ENCODE data around the gene LMNB1.
A peak's percentile ranks its signal among the peaks of the same experiment; 100 is the strongest.
"Not testable (repeated sequence)": the region's sequence is repeated elsewhere in the genome, so short reads cannot be mapped to it uniquely, and the experiment has no call there.

The LMNB1 gene

DNA sequence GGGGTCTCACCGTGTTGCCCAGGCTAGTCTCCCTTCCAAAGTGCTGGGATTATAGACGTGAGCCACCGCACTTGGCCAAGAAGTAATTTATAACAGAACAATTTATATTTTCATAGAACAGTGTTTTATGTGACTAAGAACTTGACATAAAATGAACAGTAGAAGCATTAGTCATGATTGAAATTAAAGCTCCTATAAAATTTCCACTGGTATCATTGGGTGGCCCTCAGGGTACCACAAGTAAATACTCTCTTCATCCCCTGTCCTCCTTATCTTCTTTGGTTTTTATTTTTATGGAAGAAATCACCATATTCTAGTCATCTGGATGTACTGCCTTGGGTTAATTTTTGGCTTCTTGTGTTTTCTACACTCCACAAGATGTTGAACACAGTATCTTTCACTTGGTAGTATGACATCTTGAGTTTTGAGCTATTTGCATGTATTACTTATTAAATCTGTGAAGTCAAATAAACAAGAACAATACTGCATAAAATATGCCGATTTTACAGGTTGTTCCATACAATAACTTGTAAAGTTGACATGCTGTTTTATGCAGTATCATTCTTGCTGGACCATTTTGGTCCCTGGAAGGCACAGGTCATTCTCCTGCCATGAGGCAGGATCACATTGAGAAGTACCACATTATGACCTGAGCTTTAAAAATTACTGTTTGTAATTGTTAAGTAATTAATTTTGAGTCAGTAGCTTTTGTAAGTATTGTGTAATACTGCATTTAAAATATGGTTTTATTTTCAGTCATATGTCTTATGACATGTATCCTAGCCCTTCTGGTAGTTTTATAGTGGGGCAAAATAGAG, 24.4 kb downstream of the LMNB1 start:
- DNase-seq (ENCODE audit: insufficient read length, low spot score) (no peak), FAIRE-seq (no peak)
- no peak for TF ChIP-seq POLR2A (IDR thresholded peaks at IDR 0.05; ENCODE audit: low read depth, low read length)

DNA sequence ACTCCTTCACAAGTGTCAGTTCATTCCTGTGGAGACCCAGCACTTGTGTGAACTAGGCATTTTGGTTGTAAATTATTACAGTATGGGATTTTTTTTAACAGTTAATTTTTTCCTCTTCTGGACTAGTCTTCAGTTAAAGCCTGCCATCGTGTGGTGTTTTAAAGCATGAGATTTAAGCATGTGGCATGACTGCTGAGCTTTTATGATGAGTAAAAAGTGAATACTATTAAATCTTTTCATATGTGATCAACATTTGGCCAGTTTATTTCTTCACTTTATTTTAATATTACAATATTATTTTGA, 25.0 kb downstream of the LMNB1 start:
- DNase-seq (ENCODE audit: insufficient read length, low spot score), result no peak
- FAIRE-seq, result no peak
- no peak for TF ChIP-seq POLR2A (IDR thresholded peaks at IDR 0.05; ENCODE audit: low read depth, low read length)

DNA sequence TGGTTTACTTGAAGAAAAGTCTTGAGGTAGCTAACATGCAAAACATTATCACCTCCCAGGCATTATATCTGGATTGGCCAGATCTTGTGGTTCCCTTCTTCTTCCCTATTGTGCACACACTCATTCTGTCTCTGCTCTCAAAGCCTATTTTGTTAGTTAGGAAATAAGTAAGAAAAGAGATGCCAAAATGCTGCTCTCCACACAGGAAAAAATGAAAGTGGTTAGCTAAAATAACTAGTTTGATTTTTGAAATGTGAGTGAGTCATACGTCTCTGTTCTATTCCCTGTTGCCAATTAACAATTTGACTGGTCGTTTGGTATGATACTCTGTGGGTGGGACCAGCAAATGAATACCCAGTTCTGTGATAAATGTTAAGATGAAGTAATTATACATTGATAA, 28.1 kb downstream of the LMNB1 start:
- FAIRE-seq (no peak), DNase-seq (ENCODE audit: insufficient read length, low spot score) (no peak)
- no peak for TF ChIP-seq POLR2A (IDR thresholded peaks at IDR 0.05; ENCODE audit: low read depth, low read length)

DNA sequence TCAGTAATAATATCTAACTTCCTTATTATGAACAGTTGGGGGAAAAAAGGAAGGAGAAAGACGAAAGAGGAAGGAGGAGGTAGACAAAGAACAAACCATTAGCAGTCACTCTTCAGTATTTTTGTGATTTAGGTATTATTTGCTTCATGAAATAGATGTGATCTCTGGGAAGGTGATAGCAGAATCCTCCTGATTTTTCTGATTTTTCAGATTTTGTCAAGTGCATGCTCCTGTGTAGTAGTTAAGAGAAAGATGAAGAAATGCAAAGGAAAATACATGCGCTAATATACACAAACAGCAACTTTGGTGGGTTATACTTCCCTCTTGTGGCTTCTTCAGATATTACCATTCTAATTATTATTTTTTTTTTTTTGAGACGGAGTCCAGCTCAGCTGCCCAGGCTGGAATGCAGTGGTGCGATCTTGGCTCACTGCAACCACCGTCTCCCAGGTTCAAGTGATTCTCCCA, 31.6 kb downstream of the LMNB1 start:
- no peak for FAIRE-seq
- no peak for TF ChIP-seq POLR2A (IDR thresholded peaks at IDR 0.05; ENCODE audit: low read depth, low read length)

DNA sequence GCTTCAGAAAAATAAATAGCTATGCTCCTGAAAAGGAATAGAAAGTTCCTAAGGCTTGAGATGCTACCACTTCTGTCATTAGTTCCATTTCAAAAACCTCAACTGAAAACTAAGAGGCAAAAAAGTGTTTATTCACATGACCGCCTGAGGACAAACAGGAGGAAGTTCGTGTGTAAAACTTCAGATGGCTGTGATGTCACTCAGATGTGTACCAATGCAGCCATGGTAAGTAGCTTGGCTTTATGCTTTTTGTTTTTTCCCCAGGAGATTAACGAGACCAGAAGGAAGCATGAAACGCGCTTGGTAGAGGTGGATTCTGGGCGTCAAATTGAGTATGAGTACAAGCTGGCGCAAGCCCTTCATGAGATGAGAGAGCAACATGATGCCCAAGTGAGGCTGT, 33.0 kb downstream of the LMNB1 start:
- no peak for TF ChIP-seq POLR2A (IDR thresholded peaks at IDR 0.05; ENCODE audit: low read depth, low read length)
- FAIRE-seq (no peak), DNase-seq (ENCODE audit: insufficient read length, low spot score) (no peak)

More for the DNA sequence above, 31.6 kb downstream of the LMNB1 start:
- no peak for DNase-seq (ENCODE audit: insufficient read length, low spot score)

DNA sequence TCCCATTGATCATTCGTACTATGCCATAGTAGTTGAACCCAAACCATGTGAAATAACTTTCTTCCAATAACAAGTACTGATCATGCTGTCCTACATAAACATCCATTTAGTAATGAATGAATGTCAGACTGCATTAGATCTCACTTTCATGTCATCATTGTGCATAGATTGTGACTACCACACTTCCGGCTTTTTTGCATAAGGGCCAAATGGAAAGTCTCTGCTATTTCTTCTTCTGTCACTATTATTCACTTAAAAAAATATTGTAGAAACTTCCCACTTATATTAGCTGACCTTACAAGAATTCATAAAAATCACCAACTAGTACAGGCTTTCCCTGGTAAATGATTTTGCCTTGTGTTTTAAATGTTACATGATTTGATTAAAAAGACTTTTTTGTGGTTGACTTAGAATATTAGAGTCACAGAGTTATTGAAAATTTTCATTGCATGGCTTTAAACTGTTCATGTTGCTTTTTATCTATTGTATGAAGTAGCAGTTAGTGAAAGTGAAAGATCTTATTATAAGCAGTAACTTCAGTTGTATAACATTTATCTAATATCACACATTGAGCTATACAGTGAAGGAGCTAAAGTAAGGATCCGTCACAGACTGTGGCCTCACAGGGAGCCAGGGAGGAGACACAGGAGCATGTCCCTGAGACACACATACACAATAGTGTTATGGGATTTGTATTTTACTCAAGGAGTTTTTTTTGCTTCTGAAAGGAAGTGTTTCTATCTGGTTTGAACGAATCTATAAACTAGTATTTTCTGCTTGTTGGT, 33.9 kb downstream of the LMNB1 start:
- TF ChIP-seq POLR2A (IDR thresholded peaks at IDR 0.05; ENCODE audit: low read depth, low read length), result no peak
- DNase-seq (ENCODE audit: insufficient read length, low spot score) (no peak), FAIRE-seq (no peak)

DNA sequence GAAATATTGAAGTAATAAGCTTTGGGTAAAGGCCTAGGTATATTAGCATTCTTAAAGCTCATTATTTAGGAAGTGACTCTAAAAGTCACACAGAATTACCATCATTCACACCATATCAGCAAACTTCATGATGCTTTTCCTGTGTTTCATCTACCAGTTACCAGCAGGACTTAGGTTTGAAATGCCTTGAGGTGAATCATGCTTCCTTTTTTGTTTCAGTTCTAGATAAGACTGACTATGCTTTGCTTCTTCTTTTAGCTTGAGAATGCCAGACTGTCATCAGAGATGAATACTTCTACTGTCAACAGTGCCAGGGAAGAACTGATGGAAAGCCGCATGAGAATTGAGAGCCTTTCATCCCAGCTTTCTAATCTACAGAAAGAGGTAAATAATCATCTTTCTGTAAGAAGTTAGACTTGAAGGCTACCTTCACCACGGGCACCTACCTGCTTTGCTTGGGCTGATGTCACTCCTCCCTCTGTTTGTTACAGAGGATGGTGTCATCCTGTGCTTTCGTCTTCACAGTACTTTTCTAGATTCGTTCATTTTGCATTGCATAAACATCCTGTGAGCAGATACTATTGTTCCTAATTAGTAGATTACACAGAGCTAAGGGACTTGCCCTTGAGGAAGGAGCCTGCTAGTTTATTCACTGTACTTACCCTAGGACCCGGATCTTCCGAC, 34.7 kb downstream of the LMNB1 start:
- peak; percentile 92 for FAIRE-seq
- no peak for DNase-seq (ENCODE audit: insufficient read length, low spot score)

DNA sequence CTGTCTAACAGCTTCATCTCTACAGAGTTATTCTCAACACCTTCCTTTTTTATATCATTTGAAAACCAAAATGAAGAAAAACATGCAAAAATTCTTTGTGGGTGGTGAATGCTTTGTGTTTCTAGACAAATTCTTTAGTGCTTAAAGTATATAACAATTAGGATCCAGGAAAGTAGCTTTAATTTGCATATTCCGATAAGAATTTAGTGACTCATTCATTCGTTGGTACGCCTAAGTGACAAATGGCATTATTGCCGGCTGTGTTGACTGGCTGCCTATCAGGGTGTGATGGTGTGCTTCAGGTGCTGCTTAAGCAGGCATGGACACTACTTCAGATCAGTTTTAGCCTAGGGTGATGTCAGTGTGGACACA, 35.2 kb downstream of the LMNB1 start:
- FAIRE-seq, result no peak

More for the DNA sequence above, 34.7 kb downstream of the LMNB1 start:
- TF ChIP-seq POLR2A (IDR thresholded peaks at IDR 0.05; ENCODE audit: low read depth, low read length), result no peak

DNA sequence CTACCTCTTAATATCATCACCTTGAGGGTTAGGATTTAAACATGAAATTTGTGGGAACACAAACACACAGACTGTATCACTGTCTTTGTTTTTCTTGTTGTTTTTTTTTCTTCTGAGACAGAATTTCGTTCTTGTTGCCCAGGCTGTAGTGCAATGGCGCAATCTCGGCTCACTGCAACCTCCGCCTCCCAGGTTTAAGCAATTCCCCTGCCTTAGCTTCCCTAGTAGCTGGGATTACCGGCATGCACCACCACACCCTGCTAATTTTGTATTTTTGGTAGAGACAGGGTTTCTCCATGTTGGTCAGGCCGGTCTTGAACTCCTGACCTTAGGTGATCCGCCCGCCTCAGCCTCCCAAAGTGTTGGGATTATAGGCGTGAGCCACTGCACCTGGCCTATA, 36.9 kb downstream of the LMNB1 start:
- FAIRE-seq; DNase-seq (ENCODE audit: insufficient read length, low spot score): not testable (repeated sequence)

More for the DNA sequence above, 35.2 kb downstream of the LMNB1 start:
- DNase-seq (ENCODE audit: insufficient read length, low spot score), result no peak
- no peak for TF ChIP-seq POLR2A (IDR thresholded peaks at IDR 0.05; ENCODE audit: low read depth, low read length)

DNA sequence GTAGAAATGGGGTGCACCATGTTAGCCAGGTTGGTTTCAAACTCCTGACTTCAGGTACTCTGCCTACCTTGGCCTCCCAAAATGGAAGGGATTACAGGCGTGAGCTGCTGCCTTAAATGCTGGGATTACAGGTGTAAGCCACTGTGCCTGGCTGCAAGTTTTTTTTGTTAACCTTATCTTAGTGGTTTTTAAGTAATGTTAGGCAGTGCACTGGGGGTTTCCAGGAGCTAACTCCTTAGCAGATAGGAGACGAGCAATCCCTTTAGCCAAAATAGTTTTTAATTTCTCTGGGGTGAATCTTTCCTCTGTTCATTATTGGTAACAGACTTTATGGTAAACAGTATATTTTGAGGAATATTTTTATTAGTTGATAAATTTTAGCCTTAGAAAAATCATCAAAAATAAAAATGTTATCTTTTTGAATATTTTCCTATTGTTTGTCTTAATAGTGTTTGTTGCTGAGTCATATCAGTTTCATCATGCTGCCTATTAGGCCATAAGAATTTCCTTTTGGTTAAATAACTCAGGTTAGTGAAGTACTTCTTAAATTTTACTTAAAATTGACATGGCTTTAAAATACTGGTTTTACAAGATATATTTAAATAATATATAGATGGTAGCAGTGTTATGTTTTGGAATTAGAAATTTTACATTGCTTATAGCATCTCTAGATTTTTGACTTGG, 37.9 kb downstream of the LMNB1 start:
- TF ChIP-seq POLR2A (IDR thresholded peaks at IDR 0.05; ENCODE audit: low read depth, low read length), result no peak
- no peak for FAIRE-seq
- DNase-seq (ENCODE audit: insufficient read length, low spot score), result no peak

DNA sequence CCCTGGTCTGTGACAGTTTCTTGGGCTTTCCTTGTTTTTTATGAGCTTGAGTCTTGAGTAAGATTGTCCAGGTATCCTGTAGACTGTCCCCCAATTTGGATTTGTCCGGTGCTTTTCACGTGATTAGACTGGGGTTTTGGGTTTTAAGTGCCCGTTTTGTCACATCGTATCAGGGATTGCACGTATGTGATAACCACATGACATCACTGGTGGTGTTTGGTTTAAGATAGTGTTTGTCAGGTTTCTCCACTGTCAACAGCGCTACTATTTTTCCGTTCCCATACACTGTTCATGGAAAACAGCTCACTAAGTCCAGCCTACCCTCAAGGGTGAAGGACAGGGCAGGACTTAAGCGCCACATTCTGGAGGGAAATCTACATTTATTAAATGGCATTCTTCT, 39.7 kb downstream of the LMNB1 start:
- no peak for FAIRE-seq
- TF ChIP-seq POLR2A (IDR thresholded peaks at IDR 0.05; ENCODE audit: low read depth, low read length), result no peak
- DNase-seq (ENCODE audit: insufficient read length, low spot score), result no peak

DNA sequence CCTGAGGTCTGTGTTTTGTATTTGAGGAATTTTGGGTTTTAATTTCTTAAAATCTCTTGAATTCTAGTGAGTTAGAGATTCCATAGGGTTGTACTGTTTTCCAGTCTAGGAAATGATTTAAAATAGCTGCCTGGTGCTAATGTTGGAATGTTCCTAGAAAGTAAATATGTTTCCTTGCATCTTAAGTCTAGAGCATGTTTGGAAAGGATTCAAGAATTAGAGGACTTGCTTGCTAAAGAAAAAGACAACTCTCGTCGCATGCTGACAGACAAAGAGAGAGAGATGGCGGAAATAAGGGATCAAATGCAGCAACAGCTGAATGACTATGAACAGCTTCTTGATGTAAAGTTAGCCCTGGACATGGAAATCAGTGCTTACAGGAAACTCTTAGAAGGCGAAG, 41.8 kb downstream of the LMNB1 start:
- TF ChIP-seq POLR2A (IDR thresholded peaks at IDR 0.05; ENCODE audit: low read depth, low read length), result no peak
- FAIRE-seq, result peak; percentile 15

DNA sequence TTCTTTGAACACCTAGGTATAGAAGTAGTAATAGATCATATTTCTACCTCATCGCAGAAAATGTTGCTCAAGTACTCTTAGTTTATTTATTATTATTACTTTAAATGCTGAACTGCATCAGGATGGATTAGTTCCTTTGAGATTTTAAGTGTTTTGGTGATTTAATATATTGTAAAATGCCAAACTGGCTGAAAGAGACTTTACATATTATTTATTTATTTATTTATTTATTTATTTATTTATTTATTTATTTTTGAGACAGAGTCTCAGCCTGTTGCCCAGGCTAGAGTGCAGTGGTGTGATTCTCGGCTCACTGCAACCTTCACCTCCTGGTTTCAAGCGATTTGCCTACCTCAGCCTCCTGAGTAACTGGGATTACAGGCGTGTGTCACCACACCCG, 42.3 kb downstream of the LMNB1 start:
- no peak for FAIRE-seq
- no peak for TF ChIP-seq POLR2A (IDR thresholded peaks at IDR 0.05; ENCODE audit: low read depth, low read length)
- no peak for DNase-seq (ENCODE audit: insufficient read length, low spot score)

More for the DNA sequence above, 41.8 kb downstream of the LMNB1 start:
- DNase-seq (ENCODE audit: insufficient read length, low spot score), result no peak

Measured in H54 (cell line).